Stimulated activated naive CD8-positive, alpha-beta T cell treated with anti-CD3 and anti-CD28 coated beads, Interleukin-15, Interleukin-2, amounts not matched to agents 100 ng/mL and 50 ng/mL, for 24 hours (primary cell): ENCODE results near the gene UBTD2.

Experiments
- H3K27ac Mint-ChIP-seq: one replicate; pipeline ENCODE4 v1.8.0; 2021; ENCODE audit warnings: mild to moderate bottlenecking, mixed read lengths
- H3K27me3 Mint-ChIP-seq: one replicate; pipeline ENCODE4 v1.8.0; 2021; ENCODE audit warnings: mixed read lengths
- H3K36me3 Mint-ChIP-seq: one replicate; pipeline ENCODE4 v1.8.0; 2021; ENCODE audit warnings: low read depth, mixed read lengths
- H3K4me1 Mint-ChIP-seq: one replicate; pipeline ENCODE4 v1.8.0; 2021; ENCODE audit warnings: low read depth, mixed read lengths
- H3K4me3 Mint-ChIP-seq: one replicate; pipeline ENCODE4 v1.8.0; 2021; ENCODE audit warnings: mild to moderate bottlenecking, mixed read lengths
- H3K9me3 Mint-ChIP-seq: one replicate; pipeline ENCODE4 v1.8.0; 2021; ENCODE audit warnings: mixed read lengths

UBTD2 gene

DNA sequence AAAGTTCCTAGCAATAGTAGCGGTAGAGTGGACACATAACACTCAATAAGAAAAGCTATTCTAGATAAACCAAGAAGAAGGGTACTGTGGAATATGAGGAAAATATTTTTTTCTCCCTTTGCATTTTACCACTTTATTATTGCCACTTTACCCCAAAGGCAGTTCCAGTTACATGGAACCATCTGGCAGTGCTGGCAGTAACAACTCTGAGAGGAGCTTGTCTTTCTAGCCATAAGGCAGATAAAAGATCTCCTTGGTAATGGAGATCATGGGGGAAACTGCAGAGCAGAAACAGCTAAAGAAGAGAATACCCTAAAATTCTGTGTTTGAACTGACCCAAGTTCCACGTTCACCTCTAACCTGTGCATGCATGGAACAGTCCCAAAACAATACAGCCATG lies 38.5 kb downstream of the UBTD2 start:
- no peaks in the 10 kb centered on the region for H3K27me3 Mint-ChIP-seq
- peaks cover 4% of the 10 kb centered on the region for H3K9me3 Mint-ChIP-seq
- no peak overlapping the region for H3K27ac Mint-ChIP-seq
- H3K4me1 Mint-ChIP-seq = peaks cover 14% of the 10 kb centered on the region
- no peak overlapping the region for H3K4me3 Mint-ChIP-seq
- H3K36me3 Mint-ChIP-seq = peaks cover 29% of the 10 kb centered on the region

DNA sequence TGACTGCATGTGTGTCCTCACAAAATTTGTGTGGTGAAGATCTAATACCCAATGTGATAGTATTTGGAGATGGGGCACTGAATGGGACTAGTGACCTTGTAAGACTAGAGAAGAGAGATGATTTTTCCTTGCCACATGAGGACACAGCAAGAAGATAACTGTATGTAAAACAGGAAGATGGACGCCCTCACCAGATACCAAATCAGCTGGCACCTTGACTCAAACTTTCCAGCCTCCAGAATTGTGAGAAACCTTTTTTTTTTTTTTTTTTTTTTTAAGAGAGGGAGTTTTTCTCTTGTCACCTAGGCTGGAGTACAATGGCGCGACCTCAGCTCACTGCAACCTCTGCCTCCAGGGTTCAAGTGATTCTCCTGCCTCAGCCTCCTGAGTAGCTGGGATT lies 40.3 kb downstream of the UBTD2 start:
- Mint-ChIP-seq H3K27me3 (no peaks in the 10 kb centered on the region), H3K4me3 (peak overlapping the region; percentile 28), H3K9me3 (peaks cover 4% of the 10 kb centered on the region), H3K27ac (no peak overlapping the region), H3K4me1 (peaks cover 28% of the 10 kb centered on the region), H3K36me3 (peaks cover 23% of the 10 kb centered on the region)

DNA sequence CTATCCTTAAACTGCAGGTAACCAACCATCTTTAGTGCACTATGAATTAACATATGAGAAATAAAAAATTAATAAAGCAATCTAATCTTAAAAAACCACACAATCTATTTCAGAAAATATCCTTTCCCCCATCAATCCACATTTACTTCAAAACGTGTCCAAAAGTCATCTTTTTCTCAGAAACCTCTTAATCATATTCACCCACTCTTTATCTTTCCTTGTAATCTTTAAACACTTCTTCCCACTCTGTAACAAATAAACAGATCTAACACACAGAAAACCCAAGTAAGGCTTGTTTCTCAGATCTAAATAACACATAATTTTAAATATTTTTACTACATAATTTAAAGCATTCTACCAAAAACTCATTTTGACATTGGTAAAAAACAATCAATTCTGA lies 45.2 kb downstream of the UBTD2 start:
- H3K36me3 Mint-ChIP-seq = peaks cover 13% of the 10 kb centered on the region
- H3K27me3 Mint-ChIP-seq = no peaks in the 10 kb centered on the region
- no peak overlapping the region for H3K4me3 Mint-ChIP-seq
- peak overlapping the region; percentile 15 for H3K27ac Mint-ChIP-seq
- H3K9me3 Mint-ChIP-seq = peaks cover 4% of the 10 kb centered on the region
- H3K4me1 Mint-ChIP-seq = peaks cover 48% of the 10 kb centered on the region

DNA sequence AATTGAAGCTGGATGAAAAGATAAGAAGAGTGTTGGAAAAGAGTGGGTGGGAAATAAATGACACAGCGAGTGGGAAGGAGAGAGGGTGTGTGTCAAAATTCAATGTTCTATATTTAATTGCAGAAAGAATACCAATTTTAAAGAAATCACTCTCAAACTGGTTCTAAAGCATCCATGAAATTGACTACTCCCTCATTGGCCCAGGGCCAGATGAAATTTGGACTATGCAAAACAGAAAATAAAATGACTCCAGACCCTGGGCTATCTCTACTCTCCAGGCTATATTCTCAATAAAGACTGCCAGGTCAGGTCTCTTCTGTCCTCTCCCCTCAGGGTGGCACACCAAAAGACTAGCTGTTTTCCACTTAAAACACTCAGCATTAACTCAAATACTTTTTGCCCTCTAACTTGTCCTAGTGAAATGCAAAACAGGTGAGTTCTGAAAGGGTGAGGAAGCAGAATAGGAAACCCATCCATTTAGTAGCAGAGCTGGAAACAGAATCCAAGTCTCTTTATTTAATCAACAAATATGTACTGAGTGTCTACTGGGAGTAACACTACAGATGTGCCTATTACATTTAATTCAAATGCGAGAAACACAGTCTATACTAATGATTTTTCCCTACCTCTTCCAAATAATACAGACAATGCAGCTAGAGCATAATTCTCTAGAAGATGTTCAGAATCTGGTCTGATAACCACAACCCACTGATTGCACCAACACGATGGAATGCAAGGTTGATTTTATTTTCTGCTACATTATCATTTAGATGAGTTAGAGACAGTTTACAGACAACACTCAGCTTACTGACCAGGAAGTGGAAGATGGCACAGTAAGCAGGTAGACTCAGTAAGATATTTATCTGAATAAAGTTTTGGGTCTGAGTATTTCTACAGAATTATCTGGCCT lies 47.5 kb downstream of the UBTD2 start:
- Mint-ChIP-seq H3K4me1 (peaks cover 44% of the 10 kb centered on the region), H3K27ac (peak overlapping the region; percentile 42), H3K9me3 (no peaks in the 10 kb centered on the region), H3K36me3 (peaks cover 21% of the 10 kb centered on the region), H3K27me3 (no peaks in the 10 kb centered on the region), H3K4me3 (no peak overlapping the region)

DNA sequence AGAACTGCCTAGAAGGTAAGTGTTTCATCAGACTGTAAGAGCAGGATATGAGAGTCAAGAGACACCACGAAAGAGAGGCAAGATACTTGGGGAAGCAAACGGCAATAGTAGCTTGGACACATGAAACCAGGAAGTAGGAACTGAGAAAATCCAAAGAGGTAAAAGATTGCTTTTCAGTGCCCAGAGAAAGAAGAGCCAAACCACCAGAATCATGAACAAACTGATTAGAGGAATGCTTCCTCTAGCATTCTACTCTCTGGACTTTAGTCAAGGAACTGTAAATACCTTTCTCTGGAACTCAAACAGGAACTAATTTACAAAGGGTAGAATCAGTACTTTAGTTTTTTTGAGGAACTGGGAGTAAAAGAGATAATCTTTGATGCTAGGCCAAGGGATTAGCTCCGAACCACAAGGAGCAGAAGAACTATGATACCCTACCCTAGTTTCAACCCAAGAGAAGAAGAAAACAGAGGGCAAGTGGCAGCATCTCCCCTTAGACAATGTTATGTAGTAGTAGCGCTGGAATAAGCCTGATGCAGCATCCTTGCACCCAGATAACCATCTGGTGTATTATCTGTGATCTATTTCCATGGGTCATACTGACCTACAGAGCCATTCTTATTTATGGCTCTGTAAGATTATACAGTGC lies 48.3 kb downstream of the UBTD2 start:
- peak overlapping the region; percentile 42 for H3K27ac Mint-ChIP-seq
- peaks cover 27% of the 10 kb centered on the region for H3K36me3 Mint-ChIP-seq
- no peaks in the 10 kb centered on the region for H3K27me3 Mint-ChIP-seq
- H3K4me1 Mint-ChIP-seq = peaks cover 46% of the 10 kb centered on the region
- no peaks in the 10 kb centered on the region for H3K9me3 Mint-ChIP-seq
- H3K4me3 Mint-ChIP-seq = no peak overlapping the region

DNA sequence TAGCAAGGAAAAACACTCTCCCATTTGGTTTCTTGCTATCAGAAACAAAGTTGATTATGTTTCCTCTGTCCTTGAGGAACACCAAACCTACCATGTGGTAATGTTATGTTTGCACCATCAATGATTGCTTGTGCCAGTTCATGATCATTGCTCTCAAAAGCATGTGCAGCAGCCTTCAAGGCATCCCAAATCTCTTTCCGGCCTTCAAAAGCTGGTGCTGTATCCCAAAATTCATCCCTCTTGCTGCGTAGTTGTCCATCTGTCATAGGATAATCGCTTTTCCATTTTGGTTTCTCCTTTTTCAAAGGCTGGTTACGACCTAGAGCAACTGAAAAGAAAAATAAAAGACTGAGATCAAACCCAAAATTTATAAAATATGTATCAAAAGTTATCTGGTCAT lies 49.5 kb downstream of the UBTD2 start:
- no peak overlapping the region for H3K27ac Mint-ChIP-seq
- peaks cover 32% of the 10 kb centered on the region for H3K36me3 Mint-ChIP-seq
- H3K27me3 Mint-ChIP-seq = no peaks in the 10 kb centered on the region
- H3K9me3 Mint-ChIP-seq = no peaks in the 10 kb centered on the region
- H3K4me3 Mint-ChIP-seq = no peak overlapping the region
- H3K4me1 Mint-ChIP-seq = peaks cover 49% of the 10 kb centered on the region

DNA sequence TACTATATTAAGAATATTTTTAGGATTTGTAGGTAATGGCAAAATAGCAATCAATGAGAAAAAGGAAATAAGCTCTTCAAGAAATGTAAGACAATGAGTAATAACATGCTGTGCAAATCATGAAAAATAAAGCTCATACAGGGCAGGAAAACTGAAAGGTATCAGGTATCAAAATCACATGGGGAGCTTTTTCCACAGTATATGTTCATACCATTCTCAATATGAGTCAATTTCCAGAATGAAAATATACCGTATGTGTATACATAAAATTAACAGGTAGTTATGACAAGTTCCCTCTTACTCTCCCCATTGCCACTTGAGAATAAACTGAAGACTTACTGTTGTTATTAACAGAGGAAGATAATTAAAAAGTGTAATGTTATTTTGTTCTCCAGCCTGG lies 53.7 kb downstream of the UBTD2 start:
- Mint-ChIP-seq H3K36me3 (peaks cover 56% of the 10 kb centered on the region), H3K27me3 (no peaks in the 10 kb centered on the region), H3K4me1 (peaks cover 26% of the 10 kb centered on the region), H3K9me3 (no peaks in the 10 kb centered on the region), H3K27ac (peak overlapping the region; percentile 60), H3K4me3 (no peak overlapping the region)

DNA sequence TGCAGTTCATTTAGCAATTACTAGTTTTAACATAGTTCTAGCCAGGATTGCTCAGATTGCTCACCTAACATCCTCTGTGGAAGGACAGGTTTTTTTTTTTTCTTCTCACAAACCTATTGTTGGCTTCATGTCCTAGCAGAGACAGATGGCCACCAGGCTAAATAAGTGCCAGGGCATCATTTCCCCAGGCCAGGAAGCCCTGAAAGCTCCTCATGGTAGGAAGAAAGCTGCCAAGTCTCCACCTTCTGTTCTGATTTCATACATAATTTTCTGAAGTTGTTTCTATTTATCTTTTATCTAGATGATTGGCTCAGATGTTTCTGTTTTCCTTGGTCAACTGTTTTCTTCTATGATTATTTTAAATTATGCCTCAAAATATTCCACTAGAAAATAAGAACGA lies 58.6 kb downstream of the UBTD2 start:
- Mint-ChIP-seq H3K36me3 (peaks cover 57% of the 10 kb centered on the region), H3K27ac (peak overlapping the region; percentile 98), H3K27me3 (no peaks in the 10 kb centered on the region)

DNA sequence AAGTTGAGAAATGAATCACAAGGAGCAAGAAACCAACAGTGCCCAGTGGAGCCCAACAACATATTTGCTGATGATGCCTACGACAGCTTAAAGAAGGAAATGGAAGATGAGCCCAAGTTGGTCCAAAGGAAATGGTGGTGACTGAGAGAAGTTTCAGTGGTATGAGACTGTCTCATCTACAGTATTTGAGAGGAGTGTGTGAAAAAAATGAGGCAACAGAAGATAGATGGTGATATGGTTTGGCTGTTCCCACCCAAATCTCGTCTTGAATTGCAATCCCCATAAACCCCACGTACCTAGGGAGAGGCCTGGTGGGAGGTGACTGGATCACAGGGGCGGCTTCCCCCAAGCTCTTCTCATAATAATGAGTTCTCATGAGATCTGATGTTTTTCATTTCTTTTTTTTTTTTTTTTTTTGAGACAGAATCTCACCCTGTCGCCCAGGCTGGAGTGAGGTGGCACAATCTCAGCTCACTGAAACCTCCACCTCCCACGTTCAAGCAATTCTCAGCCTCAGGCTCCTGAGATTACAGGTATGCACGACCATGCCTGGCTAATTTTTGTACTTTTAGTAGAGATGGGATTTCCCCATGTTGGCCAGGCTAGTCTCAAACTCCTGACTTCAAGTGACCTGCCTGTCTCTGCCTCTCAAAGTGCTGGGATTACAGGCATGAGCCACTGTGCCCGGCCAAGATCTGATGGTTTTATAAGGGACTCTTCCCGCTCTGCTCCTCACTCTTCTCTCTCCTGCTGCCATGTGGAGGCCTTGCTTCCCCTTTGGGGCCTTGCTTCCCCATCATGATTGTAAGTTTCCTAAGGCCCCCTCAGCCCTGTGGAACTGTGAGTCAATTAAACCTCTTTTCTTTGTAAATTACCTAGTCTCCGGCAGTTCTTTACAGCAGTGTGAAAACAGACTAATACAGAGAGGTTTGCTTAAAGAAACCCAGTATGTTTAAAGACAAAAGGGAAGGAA lies 59.4 kb downstream of the UBTD2 start:
- Mint-ChIP-seq H3K36me3 (peaks cover 59% of the 10 kb centered on the region), H3K4me1 (peaks cover 41% of the 10 kb centered on the region), H3K9me3 (no peaks in the 10 kb centered on the region), H3K27me3 (no peaks in the 10 kb centered on the region), H3K27ac (peak overlapping the region; percentile 98), H3K4me3 (peak overlapping the region; percentile 47)

More for the DNA sequence above, 58.6 kb downstream of the UBTD2 start:
- Mint-ChIP-seq H3K4me1 (peaks cover 48% of the 10 kb centered on the region), H3K9me3 (no peaks in the 10 kb centered on the region), H3K4me3 (peak overlapping the region; percentile 47)

DNA sequence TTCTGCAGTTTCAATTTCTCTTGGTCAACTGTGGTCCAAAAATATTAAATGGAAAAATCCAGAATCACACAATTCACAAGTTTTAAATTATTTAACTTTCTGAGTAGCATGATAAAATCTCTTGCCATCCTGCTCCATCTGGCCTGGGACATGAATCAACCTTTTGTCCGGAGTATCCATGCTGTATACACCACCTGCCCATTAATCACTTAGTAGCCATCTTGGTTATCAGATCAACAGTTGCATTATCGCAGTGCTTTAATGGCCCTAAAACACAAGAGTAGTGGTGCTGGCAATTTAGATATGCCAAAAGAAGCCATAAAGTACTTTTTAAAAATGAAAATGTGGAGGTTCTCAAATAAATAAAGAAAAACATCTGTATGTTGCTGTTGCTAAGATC lies 64.3 kb downstream of the UBTD2 start:
- Mint-ChIP-seq H3K9me3 (no peaks in the 10 kb centered on the region), H3K36me3 (peaks cover 59% of the 10 kb centered on the region), H3K27ac (no peak overlapping the region), H3K4me1 (peaks cover 29% of the 10 kb centered on the region), H3K4me3 (no peak overlapping the region), H3K27me3 (no peaks in the 10 kb centered on the region)

DNA sequence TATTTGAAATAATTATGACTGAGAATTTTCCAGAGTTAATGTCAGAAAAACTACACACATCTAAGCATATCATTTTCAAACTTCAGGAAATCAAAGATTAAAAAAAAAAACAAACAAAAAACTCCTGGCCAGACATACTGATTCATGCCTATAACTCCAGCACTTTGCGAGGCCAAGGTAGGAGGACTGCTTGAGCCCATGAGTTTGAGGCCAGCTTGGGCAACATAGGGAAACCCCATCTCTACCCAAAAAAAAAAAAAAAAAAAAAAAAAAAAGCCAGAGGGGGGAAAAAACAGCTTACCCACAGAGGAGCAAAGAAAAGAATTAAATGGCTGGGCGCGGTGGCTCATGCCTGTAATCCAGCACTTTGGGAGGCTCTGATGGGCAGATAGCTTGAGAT lies 67.2 kb downstream of the UBTD2 start:
- H3K27me3 Mint-ChIP-seq = no peaks in the 10 kb centered on the region
- H3K27ac Mint-ChIP-seq = no peak overlapping the region
- H3K36me3 Mint-ChIP-seq = peaks cover 56% of the 10 kb centered on the region
- H3K9me3 Mint-ChIP-seq = no peaks in the 10 kb centered on the region
- no peak overlapping the region for H3K4me3 Mint-ChIP-seq
- peaks cover 5% of the 10 kb centered on the region for H3K4me1 Mint-ChIP-seq

DNA sequence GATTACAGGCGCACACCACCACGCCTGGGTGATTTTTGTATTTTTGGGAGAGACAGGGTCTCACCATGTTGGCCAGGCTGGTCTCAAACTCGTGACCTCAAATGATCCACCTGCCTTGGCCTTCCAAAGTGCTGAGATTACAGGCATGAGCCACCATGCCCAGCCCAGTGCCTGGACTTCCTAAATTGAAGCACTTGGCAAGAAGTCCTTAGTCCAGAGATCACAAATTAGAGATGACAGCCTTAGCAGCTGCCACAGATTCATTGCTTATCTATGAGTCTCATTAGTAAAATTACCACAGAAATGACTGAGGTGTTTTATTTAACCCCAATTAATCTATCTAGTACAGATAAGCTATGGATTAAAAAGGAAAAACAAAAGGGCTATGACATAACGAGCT lies 70.4 kb downstream of the UBTD2 start:
- Mint-ChIP-seq H3K4me1 (peaks cover 5% of the 10 kb centered on the region), H3K27ac (no peak overlapping the region), H3K4me3 (no peak overlapping the region), H3K27me3 (no peaks in the 10 kb centered on the region), H3K9me3 (no peaks in the 10 kb centered on the region), H3K36me3 (peaks cover 41% of the 10 kb centered on the region)

DNA sequence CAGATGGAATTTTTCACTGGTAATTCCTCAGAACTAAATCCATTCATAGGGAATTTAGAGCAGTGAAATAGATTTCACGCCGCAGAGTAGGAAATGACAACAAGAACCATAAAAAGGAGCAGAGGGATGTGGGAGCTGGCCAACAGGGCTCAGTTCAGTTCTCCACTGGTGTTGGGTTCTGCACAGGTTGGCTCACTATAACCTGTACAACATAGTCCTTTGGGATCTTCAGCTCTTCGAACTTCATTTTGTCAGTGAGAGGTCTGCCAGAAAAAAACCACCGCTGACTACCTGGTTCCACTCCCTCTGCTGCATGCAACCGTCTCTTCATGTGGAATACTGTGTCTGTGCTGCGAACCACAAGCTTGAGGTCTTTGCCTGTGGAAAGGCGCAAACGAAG lies 71.9 kb downstream of the UBTD2 start:
- Mint-ChIP-seq H3K9me3 (no peaks in the 10 kb centered on the region), H3K36me3 (peaks cover 36% of the 10 kb centered on the region), H3K4me3 (no peak overlapping the region), H3K4me1 (peaks cover 17% of the 10 kb centered on the region), H3K27me3 (no peaks in the 10 kb centered on the region), H3K27ac (no peak overlapping the region)

DNA sequence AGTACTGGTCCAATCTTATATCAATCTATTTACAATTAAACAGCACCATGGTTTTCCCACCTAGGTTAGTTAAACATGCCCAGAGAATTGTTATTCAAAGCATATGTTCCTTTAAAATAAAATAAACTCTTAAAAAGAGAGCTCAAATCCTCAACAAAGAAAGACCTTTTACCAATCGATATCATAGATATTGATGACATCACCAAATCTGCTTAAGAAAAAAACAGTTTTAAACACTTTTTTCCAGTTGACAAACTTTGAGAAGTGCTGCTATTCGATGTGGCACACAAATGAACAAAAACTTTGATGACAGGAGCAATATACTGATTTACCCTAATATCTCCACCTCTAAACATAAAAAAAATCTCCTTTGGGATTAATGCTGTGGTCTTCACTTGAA lies 73.8 kb downstream of the UBTD2 start:
- no peaks in the 10 kb centered on the region for H3K27me3 Mint-ChIP-seq
- peaks cover 12% of the 10 kb centered on the region for H3K4me1 Mint-ChIP-seq
- H3K36me3 Mint-ChIP-seq = peaks cover 29% of the 10 kb centered on the region
- H3K9me3 Mint-ChIP-seq = no peaks in the 10 kb centered on the region
- H3K4me3 Mint-ChIP-seq = no peak overlapping the region
- no peak overlapping the region for H3K27ac Mint-ChIP-seq

DNA sequence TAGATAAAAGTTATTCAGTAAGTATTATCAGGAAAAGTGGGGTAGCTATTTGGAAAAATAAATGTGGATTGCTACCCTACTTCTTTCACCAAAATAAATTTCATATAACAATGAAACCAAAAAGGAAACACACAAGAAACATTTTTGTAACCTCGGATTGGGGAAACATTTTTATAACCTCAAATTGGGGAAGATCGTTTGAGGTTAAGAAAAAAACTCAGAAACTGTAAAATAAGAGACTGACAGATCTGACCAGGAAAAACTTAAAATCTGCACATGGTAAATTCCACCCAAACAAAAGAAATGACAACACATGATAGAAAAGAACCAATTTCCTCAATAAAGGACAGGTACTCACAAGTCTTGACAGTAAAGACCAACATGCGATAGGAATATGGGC lies 76.1 kb downstream of the UBTD2 start:
- no peak overlapping the region for H3K4me3 Mint-ChIP-seq
- H3K9me3 Mint-ChIP-seq = no peaks in the 10 kb centered on the region
- H3K36me3 Mint-ChIP-seq = peaks cover 24% of the 10 kb centered on the region
- no peak overlapping the region for H3K27ac Mint-ChIP-seq
- peaks cover 12% of the 10 kb centered on the region for H3K4me1 Mint-ChIP-seq
- no peaks in the 10 kb centered on the region for H3K27me3 Mint-ChIP-seq
